ENCODE measurements around the gene NSA2. TPM values are rescaled to one million over a fixed set of nuclear protein-coding genes. Genes with fewer than 3 reads are reported as not detected.

NSA2 gene
- total and polyA plus RNA-seq, 9 of the 15 experiments (the other 6 are each of a cell fraction or from before 2014, with no cell fraction given), result 60.2 to 246 (median 183) TPM

GRCh38 chr5:74763504-74763903 lies 3.5 kb upstream of the NSA2 start:
- FAIRE-seq, result no peak
- DNase-seq (ENCODE audit: extremely low read depth in 1 of 4, low spot score in 3 of 4), result no peak
- Histone ChIP-seq H3K9ac (ENCODE audit: insufficient read depth in 1 of 2, low read depth in 2 of 2, low read length in 2 of 2) (no peak overlapping the region), H3K27me3 (ENCODE audit: control insufficient read depth in 2 of 2, insufficient read depth in 2 of 2, low read length in 2 of 2) (no peaks in the 10 kb centered on the region), H3K9me3 (replicated peaks; ENCODE audit: control insufficient read depth, insufficient read depth, low read depth, low read length) (no peaks in the 10 kb centered on the region), H2AFZ (ENCODE audit: low read depth, low read length) (no peak overlapping the region), H3K4me1 (replicated peaks in 1 of 2; ENCODE audit: control insufficient read depth in 2 of 2, insufficient read depth in 2 of 2, low read length in 2 of 2) (peaks cover 8 to 12% of the 10 kb centered on the region in 2 experiments; a peak in 4 of 5 replicates), H3K9me1 (ENCODE audit: control insufficient read depth, insufficient read depth, low read length) (no peaks in the 10 kb centered on the region), H3K4me3 (no peak overlapping the region), H4K20me1 (replicated peaks; ENCODE audit: control insufficient read depth, insufficient read depth, low read length) (peaks cover 6% of the 10 kb centered on the region; the same call in 1 of the 2 replicates), H3K36me3 (ENCODE audit: control insufficient read depth, insufficient read depth, low read length) (peaks cover 67% of the 10 kb centered on the region; the same call in 2 of the 3 replicates), H3K4me2 (ENCODE audit: insufficient read depth, low read length) (no peak overlapping the region), H3K27ac (ENCODE audit: extremely low read depth, low read depth, low read length) (no peak overlapping the region), H3K79me2 (ENCODE audit: control insufficient read depth, insufficient read depth, low read length) (peaks cover 48% of the 10 kb centered on the region)
- TF ChIP-seq TRIM24 (IDR thresholded peaks at IDR 0.05), result no peak
- TF ChIP-seq NR2F6 (CRISPR knock-in tag; IDR thresholded peaks at IDR 0.05), result no peak
- TF ChIP-seq CTCFL (IDR thresholded peaks at IDR 0.05; ENCODE audit: borderline replicate concordance, insufficient read depth, low read depth, low read length, poor library complexity, severe bottlenecking), result no peak
- no peak for TF ChIP-seq E2F6 (IDR thresholded peaks at IDR 0.05; ENCODE audit: borderline replicate concordance in 1 of 2, extremely low read depth in 1 of 2, insufficient read depth in 1 of 2, insufficient read length in 1 of 2, low read depth in 1 of 2, low read length in 1 of 2, poor library complexity in 1 of 2, severe bottlenecking in 1 of 2)
- ATAC-seq, result no peak
- in situ Hi-C loops (cut with MboI), result no loop called here
- CTCF ChIA-PET (ENCODE audit: low intra/inter-chr PET ratio), result no interaction called here
- POLR2A ChIA-PET, result interaction anchor here (0.7 to 1.7 kb wide), 3 partner anchors 9 to 16 kb away, joined by 3 to 4 read pairs (median 4); no protein-coding TSS in a partner anchor
- no TSS peak for BruUV-seq (replicated peaks)
- intact Hi-C loops (cut with micrococcal nuclease), result no loop called here

Data from K562 (cell line).